ENCODE results near the gene XPO4. TPM values are rescaled to one million over a fixed set of nuclear protein-coding genes. Genes with fewer than 3 reads are reported as not detected.

XPO4 gene
- total RNA-seq, 2 donors from 2014 or later, result 9.1 to 9.6 TPM

GRCh38 chr13:20780317-20780716 lies 122.2 kb downstream of the XPO4 start:
- no peak for ATAC-seq
- Histone ChIP-seq H3K36me3 (replicated peaks in 1 of 2; ENCODE audit: insufficient read depth in 1 of 2, low read depth in 2 of 2) (no peaks in the 10 kb centered on the region), H3K27ac (no peak overlapping the region), H3K9me3 (no peaks in the 10 kb centered on the region), H3K27me3 (no peaks in the 10 kb centered on the region), H3K4me1 (no peaks in the 10 kb centered on the region), H3K4me3 (no peak overlapping the region)
- 59 to 66% methylated on average over 1 of the region's 1 CpG for WGBS, 2 donors
- TF ChIP-seq POLR2A (IDR thresholded peaks at IDR 0.05), result no peak
- TF ChIP-seq, protein P1, sequence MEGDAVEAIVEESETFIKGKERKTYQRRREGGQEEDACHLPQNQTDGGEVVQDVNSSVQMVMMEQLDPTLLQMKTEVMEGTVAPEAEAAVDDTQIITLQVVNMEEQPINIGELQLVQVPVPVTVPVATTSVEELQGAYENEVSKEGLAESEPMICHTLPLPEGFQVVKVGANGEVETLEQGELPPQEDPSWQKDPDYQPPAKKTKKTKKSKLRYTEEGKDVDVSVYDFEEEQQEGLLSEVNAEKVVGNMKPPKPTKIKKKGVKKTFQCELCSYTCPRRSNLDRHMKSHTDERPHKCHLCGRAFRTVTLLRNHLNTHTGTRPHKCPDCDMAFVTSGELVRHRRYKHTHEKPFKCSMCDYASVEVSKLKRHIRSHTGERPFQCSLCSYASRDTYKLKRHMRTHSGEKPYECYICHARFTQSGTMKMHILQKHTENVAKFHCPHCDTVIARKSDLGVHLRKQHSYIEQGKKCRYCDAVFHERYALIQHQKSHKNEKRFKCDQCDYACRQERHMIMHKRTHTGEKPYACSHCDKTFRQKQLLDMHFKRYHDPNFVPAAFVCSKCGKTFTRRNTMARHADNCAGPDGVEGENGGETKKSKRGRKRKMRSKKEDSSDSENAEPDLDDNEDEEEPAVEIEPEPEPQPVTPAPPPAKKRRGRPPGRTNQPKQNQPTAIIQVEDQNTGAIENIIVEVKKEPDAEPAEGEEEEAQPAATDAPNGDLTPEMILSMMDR (IDR thresholded peaks at IDR 0.05), result no peak
- intact Hi-C loops (cut with DNase I), result no loop called here
- no peak for DNase-seq

DNA sequence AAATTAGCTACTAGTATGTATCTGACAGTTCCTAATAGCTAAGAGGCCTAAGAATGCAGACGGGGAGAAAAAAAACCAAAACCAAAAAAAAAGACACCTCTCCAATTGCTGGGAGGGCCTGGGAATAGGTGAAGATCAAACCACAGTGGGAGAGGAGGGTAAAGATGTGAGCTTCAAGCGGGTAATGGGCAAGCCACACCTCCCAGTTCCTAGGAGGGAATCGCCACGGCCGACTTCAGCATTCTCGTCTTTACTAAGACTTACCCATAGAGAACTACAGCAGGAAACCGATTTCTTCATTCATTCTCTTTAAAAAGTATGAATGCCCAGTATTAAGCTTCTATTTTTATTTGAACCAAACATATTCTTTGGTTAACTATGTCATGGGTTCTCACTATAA lies 123.1 kb downstream of the XPO4 start:
- H3K36me3 ChIP-seq (replicated peaks in 1 of 2; ENCODE audit: insufficient read depth in 1 of 2, low read depth in 2 of 2), result no peaks in the 10 kb centered on the region
- no peaks in the 10 kb centered on the region for H3K27me3 ChIP-seq
- 91 to 92% methylated on average over 7 of the region's 7 CpGs for WGBS, 2 donors
- H3K27ac ChIP-seq, result no peak overlapping the region
- H3K9me3 ChIP-seq, result no peaks in the 10 kb centered on the region
- no peaks in the 10 kb centered on the region for H3K4me1 ChIP-seq
- H3K4me3 ChIP-seq, result no peak overlapping the region
- ATAC-seq, result no peak
- no peak for TF ChIP-seq POLR2A (IDR thresholded peaks at IDR 0.05)
- TF ChIP-seq, protein P1 (IDR thresholded peaks at IDR 0.05), result no peak
- intact Hi-C loops (cut with DNase I), result no loop called here
- DNase-seq, result no peak

DNA sequence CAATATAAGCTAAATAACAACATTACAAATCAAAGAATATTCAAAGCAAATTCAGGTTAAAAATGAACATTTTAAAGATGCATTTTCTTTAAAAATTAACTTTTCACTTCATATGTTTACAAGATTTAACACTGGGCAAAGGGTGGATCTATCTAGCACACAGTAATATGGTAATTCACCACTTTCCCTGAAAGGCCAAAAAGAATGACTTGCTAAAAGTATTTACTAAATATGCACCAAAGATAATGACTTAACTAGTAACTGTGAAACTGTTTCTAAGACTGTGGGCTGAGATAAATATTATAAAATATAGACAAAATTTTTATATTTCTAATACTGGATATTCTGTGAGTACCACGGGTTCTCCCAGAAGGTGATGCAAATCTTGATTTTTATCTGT lies 124.2 kb downstream of the XPO4 start:
- TF ChIP-seq, protein P1 (IDR thresholded peaks at IDR 0.05), result no peak
- no peak for TF ChIP-seq POLR2A (IDR thresholded peaks at IDR 0.05)
- 91% methylated on average over 1 of the region's 1 CpG for WGBS, 2 donors
- no peak for DNase-seq
- ATAC-seq, result no peak
- Histone ChIP-seq H3K9me3 (no peaks in the 10 kb centered on the region), H3K27ac (no peak overlapping the region), H3K4me1 (peaks cover 3% of the 10 kb centered on the region), H3K4me3 (no peak overlapping the region), H3K27me3 (no peaks in the 10 kb centered on the region), H3K36me3 (replicated peaks in 1 of 2; ENCODE audit: insufficient read depth in 1 of 2, low read depth in 2 of 2) (no peaks in the 10 kb centered on the region)
- intact Hi-C loops (cut with DNase I), result no loop called here

- DNase-seq, result no peak
- no peaks in the 10 kb centered on the region for H3K36me3 ChIP-seq (replicated peaks in 1 of 2; ENCODE audit: insufficient read depth in 1 of 2, low read depth in 2 of 2)
- no peaks in the 10 kb centered on the region for H3K27me3 ChIP-seq
- H3K9me3 ChIP-seq, result no peaks in the 10 kb centered on the region
- H3K4me1 ChIP-seq, result peaks cover 13% of the 10 kb centered on the region
- TF ChIP-seq, protein P1 (IDR thresholded peaks at IDR 0.05), result no peak
- no peak for TF ChIP-seq POLR2A (IDR thresholded peaks at IDR 0.05)
- no peak for ATAC-seq
- no peak overlapping the region for H3K4me3 ChIP-seq
- WGBS, 2 donors, result 94 to 100% methylated on average over 1 of the region's 1 CpG
- intact Hi-C loops (cut with DNase I), result no loop called here
- no peak overlapping the region for H3K27ac ChIP-seq
These were observed 125.8 kb downstream of the XPO4 start for GRCh38 chr13:20776751-20777150.

DNA sequence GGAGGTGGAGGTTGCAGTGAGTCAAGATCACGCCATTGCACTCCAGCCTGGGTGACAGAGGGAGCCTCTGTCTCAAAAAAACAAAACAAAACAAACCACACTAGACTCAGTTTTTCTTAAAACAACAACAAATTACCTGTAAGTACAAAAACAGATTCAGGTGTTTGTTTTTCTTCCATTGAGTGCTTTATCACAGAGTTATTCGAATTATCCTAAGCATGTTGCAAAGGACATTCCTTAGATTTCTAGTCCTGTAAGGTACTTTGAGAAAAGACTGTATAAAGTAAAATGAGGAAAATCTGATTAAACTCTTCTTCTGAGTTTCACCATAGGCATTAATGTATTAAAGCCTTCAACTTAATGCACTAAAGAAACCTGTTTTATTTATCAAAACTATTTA lies 126.6 kb downstream of the XPO4 start:
- Histone ChIP-seq H3K9me3 (no peaks in the 10 kb centered on the region), H3K4me1 (peaks cover 13% of the 10 kb centered on the region), H3K4me3 (no peak overlapping the region), H3K27ac (no peak overlapping the region), H3K36me3 (replicated peaks in 1 of 2; ENCODE audit: insufficient read depth in 1 of 2, low read depth in 2 of 2) (no peaks in the 10 kb centered on the region), H3K27me3 (no peaks in the 10 kb centered on the region)
- WGBS, 2 donors, result 99 to 100% methylated on average over 2 of the region's 2 CpGs
- intact Hi-C loops (cut with DNase I), result no loop called here
- no peak for DNase-seq
- TF ChIP-seq POLR2A (IDR thresholded peaks at IDR 0.05), result no peak
- TF ChIP-seq, protein P1 (IDR thresholded peaks at IDR 0.05), result no peak
- ATAC-seq, result no peak

Measured in body of pancreas (tissue), 4 donors.